Neutrophil (primary cell): Measurements from ENCODE around the gene ANKRD11.

Experiments used
- H3K27ac ChIP-seq: fragments of 200-600 bp; sonication (generic); 2 replicates; pipeline ENCODE4 v1.5.1; 2016; ENCODE audit warnings: mild to moderate bottlenecking, moderate library complexity
- H3K27me3 ChIP-seq: fragments of 200-600 bp; sonication (generic); 2 replicates; pipeline ENCODE4 v1.6.0; 2016; ENCODE audit warnings: mild to moderate bottlenecking
- H3K36me3 ChIP-seq: fragments of 200-600 bp; sonication (generic); 2 replicates; pipeline ENCODE4 v1.5.1; 2017
- H3K4me1 ChIP-seq, 2 experiments: fragments of 200-600 bp in 1 of 2; sonication (generic) in 1 of 2; 1 replicate in 1 of 2; 2 replicates in 1 of 2; pipeline versions ENCODE4 v1.5.1 to v1.6.1; 2013 to 2016; ENCODE audit warnings: low read depth in 1 of 2, low read length in 1 of 2, mild to moderate bottlenecking in 1 of 2, moderate library complexity in 1 of 2; ENCODE audit not compliant: control insufficient read depth in 1 of 2, insufficient read depth in 1 of 2
- H3K4me3 ChIP-seq, 2 experiments: fragments of 200-600 bp in 1 of 2; sonication (generic) in 1 of 2; 1 replicate in 1 of 2; 2 replicates in 1 of 2; pipeline ENCODE4 v1.5.1; 2013 to 2016; ENCODE audit warnings: low read depth in 1 of 2, low read length in 1 of 2, mild to moderate bottlenecking in 1 of 2, moderate library complexity in 1 of 2
- H3K9me3 ChIP-seq: fragments of 200-600 bp; sonication (generic); 2 replicates; pipeline ENCODE4 v1.5.1; 2016
- CTCF ChIP-seq: fragments of 200-600 bp; sonication (generic); IDR thresholded peaks from 2 replicates; pipeline ENCODE4 v1.5.1; 2016; ENCODE audit warnings: antibody characterized with exemption

ANKRD11 gene

DNA sequence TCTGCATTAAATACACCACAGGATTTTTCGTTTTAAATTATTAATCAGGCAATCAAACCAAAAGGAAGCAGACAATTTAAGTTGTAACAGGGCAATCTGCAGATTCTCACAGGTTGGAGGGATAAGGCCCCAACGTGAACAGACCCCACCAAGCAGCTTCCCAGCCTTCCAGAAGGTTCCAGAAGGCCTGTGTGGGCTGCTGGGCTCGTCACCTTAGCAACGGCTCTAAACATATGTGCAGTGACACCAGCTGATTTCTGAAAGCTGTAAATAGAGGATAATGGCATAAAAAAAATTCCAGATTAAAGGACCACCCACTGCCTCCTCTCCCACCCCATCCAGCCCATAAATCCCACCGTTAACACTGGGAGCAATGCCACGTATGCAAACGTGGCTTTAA lies 149.1 kb downstream of the ANKRD11 start:
- Histone ChIP-seq H3K36me3 (no peaks in the 10 kb centered on the region), H3K4me1 (no peaks in the 10 kb centered on the region), H3K9me3 (no peaks in the 10 kb centered on the region), H3K27me3 (no peaks in the 10 kb centered on the region), H3K27ac (no peak overlapping the region), H3K4me3 (no peak overlapping the region)
- no peak for TF ChIP-seq CTCF

- peak overlapping the region; percentile 50 for H3K27ac ChIP-seq
- H3K36me3 ChIP-seq: no peaks in the 10 kb centered on the region
- H3K27me3 ChIP-seq: no peaks in the 10 kb centered on the region
- TF ChIP-seq CTCF: no peak
- peaks cover 17 to 18% of the 10 kb centered on the region in 2 experiments for H3K4me1 ChIP-seq
- no peaks in the 10 kb centered on the region for H3K9me3 ChIP-seq
- no peak overlapping the region for H3K4me3 ChIP-seq
These were observed 151.5 kb downstream of the ANKRD11 start for GRCh38 chr16:89338863-89339262.

- H3K27me3 ChIP-seq: no peaks in the 10 kb centered on the region
- H3K27ac ChIP-seq: no peak overlapping the region
- H3K4me1 ChIP-seq: peaks cover 19 to 22% of the 10 kb centered on the region in 2 experiments
- no peaks in the 10 kb centered on the region for H3K36me3 ChIP-seq
- no peaks in the 10 kb centered on the region for H3K9me3 ChIP-seq
- no peak for TF ChIP-seq CTCF
- H3K4me3 ChIP-seq: no peak overlapping the region
These were observed 152.4 kb downstream of the ANKRD11 start for GRCh38 chr16:89337965-89338364.

DNA sequence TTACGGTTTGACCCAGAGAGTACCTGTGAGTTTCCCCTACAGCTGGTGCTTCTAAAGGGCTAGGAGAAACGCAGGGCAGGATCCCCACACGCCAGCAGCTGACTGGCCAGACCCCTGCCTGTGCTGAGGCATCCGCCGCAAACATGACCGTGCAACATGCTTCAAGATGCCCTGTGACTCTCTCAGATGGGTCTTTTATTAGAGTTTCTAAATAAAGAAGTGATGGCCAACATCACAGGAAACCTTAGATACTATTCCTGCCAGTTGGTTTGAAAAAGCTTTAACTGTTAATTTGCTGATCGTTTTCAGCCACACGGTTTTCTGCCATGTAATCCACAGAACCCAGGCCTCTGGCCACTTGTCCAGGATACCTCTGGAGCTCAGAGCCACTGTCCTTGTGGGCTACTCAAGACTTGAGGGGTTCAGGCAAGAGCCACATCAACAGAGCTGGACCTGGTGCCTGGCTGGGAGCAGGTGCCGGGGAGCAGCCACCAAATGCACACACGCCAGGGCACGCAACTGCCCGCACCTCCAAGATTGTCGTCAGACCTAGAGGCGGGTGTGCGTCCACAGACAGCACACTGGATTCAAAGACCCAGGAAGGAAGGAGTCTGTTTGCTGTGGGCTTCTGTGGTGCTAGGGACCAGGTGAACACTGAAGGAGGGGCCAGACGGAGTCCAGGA lies 154.4 kb downstream of the ANKRD11 start:
- no peaks in the 10 kb centered on the region for H3K9me3 ChIP-seq
- no peak for TF ChIP-seq CTCF
- H3K4me3 ChIP-seq: no peak overlapping the region
- H3K27ac ChIP-seq: peak overlapping the region; percentile 60
- H3K4me1 ChIP-seq: peaks cover 25 to 27% of the 10 kb centered on the region in 2 experiments
- H3K36me3 ChIP-seq: no peaks in the 10 kb centered on the region
- no peaks in the 10 kb centered on the region for H3K27me3 ChIP-seq

- no peak for TF ChIP-seq CTCF
- H3K4me3 ChIP-seq: no peak overlapping the region
- no peaks in the 10 kb centered on the region for H3K9me3 ChIP-seq
- H3K27me3 ChIP-seq: no peaks in the 10 kb centered on the region
- H3K27ac ChIP-seq: peak overlapping the region; percentile 60
- H3K36me3 ChIP-seq: no peaks in the 10 kb centered on the region
- peaks cover 32 to 35% of the 10 kb centered on the region in 2 experiments for H3K4me1 ChIP-seq
These were observed 155.2 kb downstream of the ANKRD11 start for GRCh38 chr16:89334988-89335802.
